ENCODE measurements around the gene RNF34.

DNA sequence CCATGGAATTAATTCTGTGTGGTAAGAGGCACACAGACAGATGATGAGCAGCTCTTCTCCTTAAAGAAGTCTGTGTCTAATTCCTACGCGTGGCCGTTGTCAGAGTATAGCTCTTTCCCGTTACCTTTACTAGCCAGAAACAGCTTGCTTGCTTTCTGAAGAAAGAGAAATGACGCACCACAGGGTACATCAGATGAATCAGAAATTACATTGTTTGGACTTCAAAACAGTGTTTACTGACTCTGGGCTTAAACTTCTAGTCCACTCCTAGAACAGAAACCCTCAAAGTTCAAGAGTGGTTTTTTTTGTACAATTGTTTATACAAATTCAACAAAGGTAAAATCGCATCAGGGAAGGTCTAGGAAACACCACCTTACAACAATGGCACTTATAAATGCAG lies 29.0 kb downstream of the RNF34 start:
- TF ChIP-seq POLR2AphosphoS5 (IDR thresholded peaks at IDR 0.05; ENCODE audit: low read depth, low read length), result no peak
- TF ChIP-seq POLR2A (IDR thresholded peaks at IDR 0.05; ENCODE audit: low read depth, low read length), result no peak
- no peak for TF ChIP-seq POU2F2 (IDR thresholded peaks at IDR 0.05; ENCODE audit: low read depth, low read length)
- no peak for TF ChIP-seq TAF1 (IDR thresholded peaks at IDR 0.05; ENCODE audit: low read depth, low read length)
- TF ChIP-seq SPI1 (IDR thresholded peaks at IDR 0.05; ENCODE audit: low read depth, low read length), result no peak
- TF ChIP-seq PAX5 (IDR thresholded peaks at IDR 0.05; ENCODE audit: insufficient read depth, low read length, severe bottlenecking), result no peak
